GM19467 (cell line): Measurements from ENCODE around the gene CIT.

ENCODE experiments used
- ATAC-seq: cut with Tn5 transposase; IDR thresholded peaks from one replicate; pipeline ENCODE4 v1.9.1; 2021; ENCODE audit warnings: mild to moderate bottlenecking, moderate library complexity; ENCODE audit not compliant: unreplicated experiment

Gene CIT

GRCh38 chr12:119682639-119683252, 194.4 kb downstream of the CIT start:
- ATAC-seq = no peak

GRCh38 chr12:119681728-119682638, 195.1 kb downstream of the CIT start:
- ATAC-seq = no peak

GRCh38 chr12:119681111-119681510, 196.0 kb downstream of the CIT start:
- ATAC-seq = no peak

- ATAC-seq = no peak
Observed at GRCh38 chr12:119679490-119679889, 197.6 kb downstream of the CIT start.

GRCh38 chr12:119679081-119679480, 198.0 kb downstream of the CIT start:
- no peak for ATAC-seq

- no peak for ATAC-seq
Observed at GRCh38 chr12:119678459-119678858, 198.7 kb downstream of the CIT start.

- no peak for ATAC-seq
Observed at GRCh38 chr12:119676573-119676972, 200.5 kb downstream of the CIT start.

GRCh38 chr12:119676022-119676421, 201.1 kb downstream of the CIT start:
- ATAC-seq = no peak

- no peak for ATAC-seq
Observed at GRCh38 chr12:119674560-119674959, 202.6 kb downstream of the CIT start.

GRCh38 chr12:119673634-119674033, 203.5 kb downstream of the CIT start:
- no peak for ATAC-seq

- no peak for ATAC-seq
Observed at GRCh38 chr12:119672194-119672593, 204.9 kb downstream of the CIT start.

- ATAC-seq = no peak
Observed at GRCh38 chr12:119671070-119671469, 206.1 kb downstream of the CIT start.

GRCh38 chr12:119669744-119670472, 207.2 kb downstream of the CIT start:
- no peak for ATAC-seq

- no peak for ATAC-seq
Observed at GRCh38 chr12:119668324-119668841, 208.7 kb downstream of the CIT start.

GRCh38 chr12:119667577-119668323, 209.4 kb downstream of the CIT start, which contains the start of gene PRKAB1:
Gene PRKAB1 (plus strand): TSS chr12:119668133. CDS start chr12:119668245, 112 bp downstream.
- peak; percentile 92 for ATAC-seq

- peak; percentile 10 for ATAC-seq
Observed at GRCh38 chr12:119666900-119667576, 210.1 kb downstream of the CIT start.

- ATAC-seq = no peak
Observed at GRCh38 chr12:119666226-119666795, 210.8 kb downstream of the CIT start.

- no peak for ATAC-seq
Observed at GRCh38 chr12:119665164-119665929, 211.8 kb downstream of the CIT start.

GRCh38 chr12:119664642-119665041, 212.5 kb downstream of the CIT start:
- ATAC-seq = no peak
